HG03135 (cell line): ENCODE measurements around the gene DPP6.

Experiments used
- ATAC-seq: cut with Tn5 transposase; IDR thresholded peaks from one replicate; pipeline ENCODE4 v1.9.1; 2021; ENCODE audit warnings: mild to moderate bottlenecking, moderate library complexity; ENCODE audit not compliant: unreplicated experiment

DPP6 gene

GRCh38 chr7:154684666-154685563 is 632.7 kb downstream of the DPP6 start:
- ATAC-seq = no peak

GRCh38 chr7:154685564-154685901 is 633.3 kb downstream of the DPP6 start:
- no peak for ATAC-seq

- no peak for ATAC-seq
Measured at GRCh38 chr7:154686305-154686704, 634.1 kb downstream of the DPP6 start.

GRCh38 chr7:154688952-154689351 is 636.8 kb downstream of the DPP6 start:
- no peak for ATAC-seq

- ATAC-seq = no peak
Measured at GRCh38 chr7:154690411-154690810, 638.2 kb downstream of the DPP6 start.

- ATAC-seq = no peak
Measured at GRCh38 chr7:154693661-154694060, 641.5 kb downstream of the DPP6 start.

GRCh38 chr7:154695836-154696235 is 643.6 kb downstream of the DPP6 start:
- no peak for ATAC-seq

GRCh38 chr7:154696556-154696955 is 644.4 kb downstream of the DPP6 start:
- no peak for ATAC-seq

GRCh38 chr7:154698726-154699291 is 646.6 kb downstream of the DPP6 start:
- no peak for ATAC-seq

GRCh38 chr7:154699417-154699816 is 647.2 kb downstream of the DPP6 start:
- no peak for ATAC-seq

- no peak for ATAC-seq
Measured at GRCh38 chr7:154709840-154710520, 657.8 kb downstream of the DPP6 start.

GRCh38 chr7:154720016-154720415 is 667.8 kb downstream of the DPP6 start:
- ATAC-seq = no peak

- ATAC-seq = no peak
Measured at GRCh38 chr7:154721086-154721485, 668.9 kb downstream of the DPP6 start.

- no peak for ATAC-seq
Measured at GRCh38 chr7:154726368-154726767, 674.2 kb downstream of the DPP6 start.

GRCh38 chr7:154729056-154729455 is 676.9 kb downstream of the DPP6 start:
- no peak for ATAC-seq

GRCh38 chr7:154735766-154736165 is 683.6 kb downstream of the DPP6 start:
- ATAC-seq = no peak

GRCh38 chr7:154736389-154736788 is 684.2 kb downstream of the DPP6 start:
- ATAC-seq = no peak

GRCh38 chr7:154738216-154738615 is 686.0 kb downstream of the DPP6 start:
- ATAC-seq = no peak

- no peak for ATAC-seq
Measured at GRCh38 chr7:154741131-154741530, 688.9 kb downstream of the DPP6 start.

- no peak for ATAC-seq
Measured at GRCh38 chr7:154743206-154743605, 691.0 kb downstream of the DPP6 start.

- no peak for ATAC-seq
Measured at GRCh38 chr7:154744256-154744860, 692.2 kb downstream of the DPP6 start.

GRCh38 chr7:154744861-154745258 is 692.7 kb downstream of the DPP6 start:
- ATAC-seq = no peak
